AG09309 (cell line): ENCODE measurements around the gene PCNX1.
"Not testable (repeated sequence)": the region's sequence is repeated elsewhere in the genome, so short reads cannot be mapped to it uniquely, and the experiment has no call there.

Experiments used
- DNase-seq: peaks from one replicate; pipeline ENCODE4 v3.0.0-alpha.2; 2010; ENCODE audit warnings: low read depth
- H3K4me3 ChIP-seq: 2 replicates; pipeline ENCODE4 v1.5.1; 2011; ENCODE audit warnings: mild to moderate bottlenecking, low read depth, low read length, moderate library complexity; ENCODE audit not compliant: control insufficient read depth
- CTCF ChIP-seq: IDR thresholded peaks from 2 replicates; pipeline ENCODE4 v1.5.1; 2011; ENCODE audit warnings: mild to moderate bottlenecking, low read depth, low read length, inconsistent platforms; ENCODE audit not compliant: insufficient read depth, control insufficient read depth; ENCODE audit errors: missing control alignments

PCNX1 gene

GRCh38 chr14:71141701-71142374, 234.6 kb downstream of the PCNX1 start:
- no peak overlapping the region for H3K4me3 ChIP-seq
- no peak for DNase-seq
- no peak for TF ChIP-seq CTCF

- peak; percentile 95 for DNase-seq
- H3K4me3 ChIP-seq = no peak overlapping the region
- peak; percentile 9 for TF ChIP-seq CTCF
These were observed 235.2 kb downstream of the PCNX1 start for GRCh38 chr14:71142375-71143038.

DNA sequence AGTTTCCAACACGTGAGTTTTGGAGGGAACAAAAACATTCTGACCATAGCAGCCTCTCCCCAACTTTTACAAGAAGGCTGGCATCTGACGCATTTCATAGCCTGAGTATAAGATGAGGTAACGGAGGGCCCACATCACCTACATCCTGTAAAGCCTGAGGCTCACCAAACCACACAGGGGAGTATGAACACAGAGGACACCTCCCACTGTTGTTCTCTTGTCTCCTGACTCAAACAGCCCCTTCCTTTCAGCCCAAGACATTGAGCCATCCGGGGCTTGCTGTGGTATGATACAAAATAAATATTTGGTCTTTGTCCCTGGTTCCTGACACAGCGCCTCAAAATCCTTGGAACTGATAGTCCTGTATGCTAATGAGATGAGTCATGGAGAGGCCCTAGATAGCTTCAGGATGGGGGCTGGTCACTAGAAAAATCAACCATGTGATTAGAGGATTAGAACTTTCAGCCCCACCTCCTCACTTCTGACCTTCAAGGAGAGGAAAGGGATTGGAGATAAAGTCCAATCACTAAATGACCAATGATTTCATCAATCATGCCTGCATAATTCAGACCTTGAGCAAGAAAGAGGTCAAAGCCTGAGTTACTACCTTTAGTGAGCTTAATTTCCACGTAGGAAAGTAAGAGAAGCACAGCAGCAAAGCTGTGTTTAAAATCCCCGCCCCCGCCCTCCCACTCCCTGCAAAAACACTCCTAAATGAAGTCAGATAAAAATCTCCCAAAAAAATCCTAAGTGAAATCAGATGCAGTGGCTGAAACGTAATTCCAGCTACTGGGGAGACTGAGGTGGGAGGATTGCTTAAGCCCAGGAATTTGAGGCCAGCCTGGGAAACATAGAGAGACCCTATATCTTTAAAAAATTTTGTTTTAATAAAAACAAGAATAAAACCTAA, 236.4 kb downstream of the PCNX1 start:
- TF ChIP-seq CTCF = no peak
- DNase-seq = no peak
- no peak overlapping the region for H3K4me3 ChIP-seq

GRCh38 chr14:71147335-71147734, 240.1 kb downstream of the PCNX1 start:
- not testable (repeated sequence) for H3K4me3 ChIP-seq, DNase-seq

- DNase-seq = no peak
- no peak overlapping the region for H3K4me3 ChIP-seq
- TF ChIP-seq CTCF = no peak
These were observed 241.4 kb downstream of the PCNX1 start for GRCh38 chr14:71148627-71149026.

- DNase-seq = no peak
- TF ChIP-seq CTCF = no peak
- H3K4me3 ChIP-seq = no peak overlapping the region
These were observed 243.5 kb downstream of the PCNX1 start for GRCh38 chr14:71150737-71151136.

GRCh38 chr14:71155743-71156142, 248.5 kb downstream of the PCNX1 start:
- no peak for TF ChIP-seq CTCF
- H3K4me3 ChIP-seq = no peak overlapping the region
- no peak for DNase-seq
